Natural killer cell treated with Interleukin-12 subunit alpha and Interleukin-12 subunit beta and Interleukin-15 and Interleukin-18, amount 100 ng/mL, for 72 hours (primary cell): Measurements from ENCODE around the gene GRM5. TPM values are rescaled to one million over a fixed set of nuclear protein-coding genes. Genes with fewer than 3 reads are reported as not detected.
"Not testable (repeated sequence)": the region's sequence is repeated elsewhere in the genome, so short reads cannot be mapped to it uniquely, and the experiment has no call there.

Experiments used
- ATAC-seq, 2 donors: fragments of 150-1000 bp; cut with Tn5 transposase in 1 of 2; sonication (Bioruptor Pico), chemical (Tn5 transposase) in 1 of 2; 2 replicates each; pipeline ENCODE4 v1.10.0; 2021
- DNase-seq: peaks from one replicate; pipeline ENCODE4 v3.0.0; 2022; ENCODE audit warnings: low spot score
- H3K27ac Mint-ChIP-seq, 2 donors: 1 replicate in 1 of 2; 2 replicates in 1 of 2; pipeline ENCODE4 v1.8.0; 2022; ENCODE audit warnings: mixed read lengths in 2 of 2, mild to moderate bottlenecking in 1 of 2, moderate library complexity in 1 of 2
- H3K27me3 Mint-ChIP-seq, 2 donors: 1 replicate in 1 of 2; 2 replicates in 1 of 2; pipeline ENCODE4 v1.8.0; 2022; ENCODE audit warnings: mixed read lengths in 2 of 2
- H3K36me3 Mint-ChIP-seq: one replicate; pipeline ENCODE4 v1.8.0; 2022; ENCODE audit warnings: mixed read lengths
- H3K4me1 Mint-ChIP-seq, 2 donors: 1 replicate in 1 of 2; 2 replicates in 1 of 2; pipeline ENCODE4 v1.8.0; 2022; ENCODE audit warnings: low read depth in 2 of 2, mixed read lengths in 2 of 2, mild to moderate bottlenecking in 1 of 2
- H3K4me3 Mint-ChIP-seq: one replicate; pipeline ENCODE4 v1.8.0; 2022; ENCODE audit warnings: mixed read lengths
- H3K9me3 Mint-ChIP-seq: 2 replicates; pipeline ENCODE4 v1.8.0; 2022; ENCODE audit warnings: mixed read lengths
- total RNA-seq, 2 donors: library from RNA; stranded (reverse); gene quantifications; one replicate each; pipeline ENCODE4 v1.2.3, GENCODE V29; 2022

Gene GRM5
- total RNA-seq, 2 donors from 2014 or later: 0.11 TPM; not detected in 1

GRCh38 chr11:89029671-89030070, 36.1 kb downstream of the GRM5 start:
- H3K4me3 Mint-ChIP-seq, DNase-seq, H3K36me3 Mint-ChIP-seq, ATAC-seq, H3K27ac Mint-ChIP-seq, H3K9me3 Mint-ChIP-seq, H3K27me3 Mint-ChIP-seq, H3K4me1 Mint-ChIP-seq: not testable (repeated sequence)

GRCh38 chr11:89021339-89021738, 44.4 kb downstream of the GRM5 start:
- no peak overlapping the region for H3K27ac Mint-ChIP-seq
- ATAC-seq: no peak
- no peaks in the 10 kb centered on the region for H3K36me3 Mint-ChIP-seq
- H3K4me3 Mint-ChIP-seq: no peak overlapping the region
- peaks cover 9% of the 10 kb centered on the region for H3K9me3 Mint-ChIP-seq
- H3K4me1 Mint-ChIP-seq: no peaks in the 10 kb centered on the region
- no peak for DNase-seq
- H3K27me3 Mint-ChIP-seq: no peaks in the 10 kb centered on the region

- DNase-seq, H3K27me3 Mint-ChIP-seq, ATAC-seq: not testable (repeated sequence)
These were observed 45.8 kb downstream of the GRM5 start for GRCh38 chr11:89019827-89020547.

GRCh38 chr11:89016214-89016613, 49.6 kb downstream of the GRM5 start:
- no peak for ATAC-seq
- Mint-ChIP-seq H3K4me1 (no peaks in the 10 kb centered on the region), H3K27me3 (no peaks in the 10 kb centered on the region), H3K9me3 (no peaks in the 10 kb centered on the region), H3K4me3 (no peak overlapping the region), H3K27ac (no peak overlapping the region), H3K36me3 (no peaks in the 10 kb centered on the region)
- DNase-seq: no peak

More at GRCh38 chr11:89019827-89020547, 45.8 kb downstream of the GRM5 start:
- not testable (repeated sequence) for H3K9me3 Mint-ChIP-seq, H3K36me3 Mint-ChIP-seq, H3K4me3 Mint-ChIP-seq, H3K27ac Mint-ChIP-seq, H3K4me1 Mint-ChIP-seq

GRCh38 chr11:89015614-89016013, 50.2 kb downstream of the GRM5 start:
- no peak overlapping the region for H3K27ac Mint-ChIP-seq
- no peaks in the 10 kb centered on the region for H3K9me3 Mint-ChIP-seq
- H3K4me3 Mint-ChIP-seq: no peak overlapping the region
- DNase-seq: no peak
- H3K36me3 Mint-ChIP-seq: no peaks in the 10 kb centered on the region
- ATAC-seq: no peak
- no peaks in the 10 kb centered on the region for H3K4me1 Mint-ChIP-seq
- no peaks in the 10 kb centered on the region for H3K27me3 Mint-ChIP-seq

GRCh38 chr11:89000852-89001251, 64.9 kb downstream of the GRM5 start:
- peaks cover 10% of the 10 kb centered on the region for H3K9me3 Mint-ChIP-seq
- DNase-seq, H3K36me3 Mint-ChIP-seq, H3K4me3 Mint-ChIP-seq, H3K27ac Mint-ChIP-seq, H3K4me1 Mint-ChIP-seq, H3K27me3 Mint-ChIP-seq, ATAC-seq: not testable (repeated sequence)

- Mint-ChIP-seq H3K4me3 (no peak overlapping the region), H3K9me3 (no peaks in the 10 kb centered on the region), H3K36me3 (no peaks in the 10 kb centered on the region), H3K27me3 (no peaks in the 10 kb centered on the region), H3K27ac (no peak overlapping the region), H3K4me1 (no peaks in the 10 kb centered on the region)
- ATAC-seq: no peak
- DNase-seq: no peak
These were observed 86.1 kb downstream of the GRM5 start for GRCh38 chr11:88979641-88980040.

- H3K27me3 Mint-ChIP-seq, H3K9me3 Mint-ChIP-seq, H3K36me3 Mint-ChIP-seq, DNase-seq, ATAC-seq, H3K4me3 Mint-ChIP-seq, H3K27ac Mint-ChIP-seq, H3K4me1 Mint-ChIP-seq: not testable (repeated sequence)
These were observed 86.8 kb downstream of the GRM5 start for GRCh38 chr11:88978992-88979391.

- peaks cover 11% of the 10 kb centered on the region for H3K9me3 Mint-ChIP-seq
- H3K27me3 Mint-ChIP-seq, ATAC-seq, H3K4me1 Mint-ChIP-seq, H3K27ac Mint-ChIP-seq, H3K4me3 Mint-ChIP-seq, H3K36me3 Mint-ChIP-seq, DNase-seq: not testable (repeated sequence)
These were observed 90.3 kb downstream of the GRM5 start for GRCh38 chr11:88975441-88975840.

- no peak for ATAC-seq
- H3K4me1 Mint-ChIP-seq: no peaks in the 10 kb centered on the region
- H3K27ac Mint-ChIP-seq: no peak overlapping the region
- H3K9me3 Mint-ChIP-seq: peaks cover 17% of the 10 kb centered on the region
- no peaks in the 10 kb centered on the region for H3K27me3 Mint-ChIP-seq
- DNase-seq: no peak
- no peaks in the 10 kb centered on the region for H3K36me3 Mint-ChIP-seq
- H3K4me3 Mint-ChIP-seq: no peak overlapping the region
These were observed 93.6 kb downstream of the GRM5 start for GRCh38 chr11:88972210-88972609.

- not testable (repeated sequence) for ATAC-seq
These were observed 104.2 kb downstream of the GRM5 start for GRCh38 chr11:88961621-88962020.

GRCh38 chr11:88959857-88960256, 105.9 kb downstream of the GRM5 start:
- not testable (repeated sequence) for H3K27ac Mint-ChIP-seq, H3K36me3 Mint-ChIP-seq, ATAC-seq, DNase-seq, H3K4me1 Mint-ChIP-seq, H3K27me3 Mint-ChIP-seq, H3K4me3 Mint-ChIP-seq
- peaks cover 10% of the 10 kb centered on the region for H3K9me3 Mint-ChIP-seq

More at GRCh38 chr11:88961621-88962020, 104.2 kb downstream of the GRM5 start:
- not testable (repeated sequence) for H3K9me3 Mint-ChIP-seq, H3K27me3 Mint-ChIP-seq, H3K36me3 Mint-ChIP-seq, H3K27ac Mint-ChIP-seq, H3K4me1 Mint-ChIP-seq, DNase-seq, H3K4me3 Mint-ChIP-seq

GRCh38 chr11:88950975-88951374, 114.8 kb downstream of the GRM5 start:
- ATAC-seq (no peak), DNase-seq (no peak)
- H3K27ac Mint-ChIP-seq: no peak overlapping the region
- no peaks in the 10 kb centered on the region for H3K36me3 Mint-ChIP-seq
- no peak overlapping the region for H3K4me3 Mint-ChIP-seq
- H3K4me1 Mint-ChIP-seq: no peaks in the 10 kb centered on the region
- H3K27me3 Mint-ChIP-seq: no peaks in the 10 kb centered on the region
- H3K9me3 Mint-ChIP-seq: peaks cover 11% of the 10 kb centered on the region

GRCh38 chr11:88948908-88949307, 116.9 kb downstream of the GRM5 start:
- peaks cover 13% of the 10 kb centered on the region for H3K9me3 Mint-ChIP-seq
- not testable (repeated sequence) for DNase-seq, ATAC-seq, H3K36me3 Mint-ChIP-seq, H3K4me3 Mint-ChIP-seq, H3K27me3 Mint-ChIP-seq, H3K27ac Mint-ChIP-seq, H3K4me1 Mint-ChIP-seq
